HL-60 (cell line): ENCODE results near the gene CPPED1.

Source experiments
- GABPA ChIP-seq: IDR thresholded peaks from 2 replicates; pipeline ENCODE4 v1.6.1; 2012; ENCODE audit warnings: low read depth
- POLR2AphosphoS5 ChIP-seq: IDR thresholded peaks from 2 replicates; pipeline ENCODE4 v1.6.1; 2012; ENCODE audit warnings: low read depth
- SPI1 ChIP-seq: IDR thresholded peaks from 2 replicates; pipeline ENCODE4 v1.6.1; 2012; ENCODE audit warnings: low read depth, mild to moderate bottlenecking, borderline replicate concordance
- TF ChIP-seq, protein P1 (sequence below): IDR thresholded peaks from one replicate; pipeline ENCODE4 v1.5.1; 2011; ENCODE audit warnings: low read length, control low read depth, inconsistent platforms; ENCODE audit not compliant: insufficient read depth
- TF ChIP-seq, protein P2 (sequence below): IDR thresholded peaks from 2 replicates; pipeline ENCODE4 v1.6.1; 2012; ENCODE audit warnings: low read depth; ENCODE audit not compliant: insufficient replicate concordance

DNA sequence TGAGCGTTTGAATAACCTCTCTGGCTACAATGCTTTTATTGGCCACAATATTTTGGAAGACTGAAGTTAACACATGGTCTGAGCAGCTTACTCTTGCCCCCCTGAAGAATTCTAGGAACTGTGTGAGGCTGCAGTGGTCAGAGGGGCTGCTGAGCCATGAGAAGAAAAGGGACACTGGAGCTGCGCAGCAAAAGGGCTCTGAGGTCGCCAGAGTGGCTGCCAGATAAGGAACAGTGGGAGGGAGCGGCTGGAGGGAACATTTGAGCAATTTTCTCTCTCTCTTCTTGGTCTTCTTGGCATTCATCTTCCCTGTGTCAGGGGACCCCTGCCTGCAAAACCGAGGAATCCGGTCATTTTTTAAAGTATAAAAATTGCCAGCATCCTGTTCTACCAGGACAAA is 66.1 kb downstream of the CPPED1 start:
- TF ChIP-seq, protein P1, sequence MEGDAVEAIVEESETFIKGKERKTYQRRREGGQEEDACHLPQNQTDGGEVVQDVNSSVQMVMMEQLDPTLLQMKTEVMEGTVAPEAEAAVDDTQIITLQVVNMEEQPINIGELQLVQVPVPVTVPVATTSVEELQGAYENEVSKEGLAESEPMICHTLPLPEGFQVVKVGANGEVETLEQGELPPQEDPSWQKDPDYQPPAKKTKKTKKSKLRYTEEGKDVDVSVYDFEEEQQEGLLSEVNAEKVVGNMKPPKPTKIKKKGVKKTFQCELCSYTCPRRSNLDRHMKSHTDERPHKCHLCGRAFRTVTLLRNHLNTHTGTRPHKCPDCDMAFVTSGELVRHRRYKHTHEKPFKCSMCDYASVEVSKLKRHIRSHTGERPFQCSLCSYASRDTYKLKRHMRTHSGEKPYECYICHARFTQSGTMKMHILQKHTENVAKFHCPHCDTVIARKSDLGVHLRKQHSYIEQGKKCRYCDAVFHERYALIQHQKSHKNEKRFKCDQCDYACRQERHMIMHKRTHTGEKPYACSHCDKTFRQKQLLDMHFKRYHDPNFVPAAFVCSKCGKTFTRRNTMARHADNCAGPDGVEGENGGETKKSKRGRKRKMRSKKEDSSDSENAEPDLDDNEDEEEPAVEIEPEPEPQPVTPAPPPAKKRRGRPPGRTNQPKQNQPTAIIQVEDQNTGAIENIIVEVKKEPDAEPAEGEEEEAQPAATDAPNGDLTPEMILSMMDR = no peak
- TF ChIP-seq, protein P2, sequence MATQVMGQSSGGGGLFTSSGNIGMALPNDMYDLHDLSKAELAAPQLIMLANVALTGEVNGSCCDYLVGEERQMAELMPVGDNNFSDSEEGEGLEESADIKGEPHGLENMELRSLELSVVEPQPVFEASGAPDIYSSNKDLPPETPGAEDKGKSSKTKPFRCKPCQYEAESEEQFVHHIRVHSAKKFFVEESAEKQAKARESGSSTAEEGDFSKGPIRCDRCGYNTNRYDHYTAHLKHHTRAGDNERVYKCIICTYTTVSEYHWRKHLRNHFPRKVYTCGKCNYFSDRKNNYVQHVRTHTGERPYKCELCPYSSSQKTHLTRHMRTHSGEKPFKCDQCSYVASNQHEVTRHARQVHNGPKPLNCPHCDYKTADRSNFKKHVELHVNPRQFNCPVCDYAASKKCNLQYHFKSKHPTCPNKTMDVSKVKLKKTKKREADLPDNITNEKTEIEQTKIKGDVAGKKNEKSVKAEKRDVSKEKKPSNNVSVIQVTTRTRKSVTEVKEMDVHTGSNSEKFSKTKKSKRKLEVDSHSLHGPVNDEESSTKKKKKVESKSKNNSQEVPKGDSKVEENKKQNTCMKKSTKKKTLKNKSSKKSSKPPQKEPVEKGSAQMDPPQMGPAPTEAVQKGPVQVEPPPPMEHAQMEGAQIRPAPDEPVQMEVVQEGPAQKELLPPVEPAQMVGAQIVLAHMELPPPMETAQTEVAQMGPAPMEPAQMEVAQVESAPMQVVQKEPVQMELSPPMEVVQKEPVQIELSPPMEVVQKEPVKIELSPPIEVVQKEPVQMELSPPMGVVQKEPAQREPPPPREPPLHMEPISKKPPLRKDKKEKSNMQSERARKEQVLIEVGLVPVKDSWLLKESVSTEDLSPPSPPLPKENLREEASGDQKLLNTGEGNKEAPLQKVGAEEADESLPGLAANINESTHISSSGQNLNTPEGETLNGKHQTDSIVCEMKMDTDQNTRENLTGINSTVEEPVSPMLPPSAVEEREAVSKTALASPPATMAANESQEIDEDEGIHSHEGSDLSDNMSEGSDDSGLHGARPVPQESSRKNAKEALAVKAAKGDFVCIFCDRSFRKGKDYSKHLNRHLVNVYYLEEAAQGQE = no peak
- TF ChIP-seq SPI1 (no peak), POLR2AphosphoS5 (no peak), GABPA (no peak)
